COLO668 (cell line): Measurements from ENCODE around the gene YWHAE.
A peak's percentile ranks its signal among the peaks of the same experiment; 100 is the strongest.
"Not testable (repeated sequence)": the region's sequence is repeated elsewhere in the genome, so short reads cannot be mapped to it uniquely, and the experiment has no call there.

Source experiments
- DNase-seq: peaks from one replicate; lab custom pipeline; 2025; ENCODE audit not compliant: unreplicated experiment; lab: John Stamatoyannopoulos, UW

The YWHAE gene

DNA sequence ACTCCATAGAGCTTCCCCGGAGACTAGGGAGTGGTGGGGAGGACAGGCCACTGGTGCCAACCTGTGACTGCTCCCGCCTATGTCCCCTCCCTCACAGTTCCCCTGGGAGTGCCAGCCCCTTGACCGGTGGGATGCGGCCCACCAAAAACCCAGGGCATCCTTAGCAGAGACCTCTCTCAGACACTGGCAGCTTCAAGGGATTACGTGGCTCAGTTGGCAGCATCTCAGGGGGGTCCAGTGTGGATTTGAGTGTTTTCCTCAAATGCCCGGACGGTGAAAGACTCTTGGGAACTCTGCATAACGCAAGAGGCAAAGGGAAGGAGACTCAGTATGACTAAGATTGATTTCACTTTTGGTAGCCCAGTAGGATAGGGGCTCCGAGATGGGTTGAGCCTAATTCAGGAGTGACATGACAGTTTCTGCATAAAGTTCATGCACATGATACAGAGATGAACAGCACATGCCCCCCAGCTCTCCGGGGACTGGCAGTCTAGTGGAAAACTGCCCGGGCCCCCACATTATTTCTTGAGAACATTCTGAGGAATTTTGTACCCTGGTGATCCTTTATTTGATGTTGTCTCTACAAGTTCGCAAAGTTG, 70.2 kb downstream of the YWHAE start:
- no peak for DNase-seq

DNA sequence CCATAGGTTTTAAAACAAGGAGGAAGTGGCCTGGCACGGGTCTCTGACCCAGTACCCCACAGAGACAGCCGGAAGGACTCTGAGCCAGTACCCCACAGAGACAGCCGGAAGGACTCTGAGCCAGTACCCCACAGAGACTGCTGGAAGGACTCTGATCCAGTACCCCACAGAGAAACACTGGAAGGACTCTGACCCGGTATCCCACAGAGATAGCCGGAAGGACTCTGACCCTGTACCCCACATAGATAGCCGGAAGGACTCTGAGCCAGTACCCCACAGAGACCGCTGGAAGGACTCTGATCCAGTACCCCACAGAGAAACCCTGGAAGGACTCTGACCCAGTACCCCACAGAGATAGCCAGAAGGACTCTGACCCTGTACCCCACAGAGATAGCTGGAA, 71.6 kb downstream of the YWHAE start:
- no peak for DNase-seq

DNA sequence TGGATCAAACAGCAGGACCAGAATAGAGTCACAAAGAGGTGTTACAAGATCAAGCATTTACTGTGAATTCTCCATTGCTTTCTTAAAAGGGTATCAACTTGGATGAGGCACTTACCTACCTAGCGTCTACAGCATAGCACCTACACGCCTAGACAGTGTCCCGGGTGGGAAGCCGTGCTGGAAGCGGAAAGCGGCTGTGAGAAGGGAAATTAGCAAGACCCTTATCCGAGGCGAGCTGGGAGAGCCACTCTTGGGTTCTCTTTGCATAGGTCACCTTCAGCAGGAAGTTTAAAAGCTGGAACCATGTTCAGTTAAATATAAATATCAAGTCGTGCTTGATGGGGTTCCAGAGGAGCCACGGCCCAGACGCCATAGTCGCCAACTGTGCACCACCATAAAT, 74.3 kb downstream of the YWHAE start:
- DNase-seq, result no peak

DNA sequence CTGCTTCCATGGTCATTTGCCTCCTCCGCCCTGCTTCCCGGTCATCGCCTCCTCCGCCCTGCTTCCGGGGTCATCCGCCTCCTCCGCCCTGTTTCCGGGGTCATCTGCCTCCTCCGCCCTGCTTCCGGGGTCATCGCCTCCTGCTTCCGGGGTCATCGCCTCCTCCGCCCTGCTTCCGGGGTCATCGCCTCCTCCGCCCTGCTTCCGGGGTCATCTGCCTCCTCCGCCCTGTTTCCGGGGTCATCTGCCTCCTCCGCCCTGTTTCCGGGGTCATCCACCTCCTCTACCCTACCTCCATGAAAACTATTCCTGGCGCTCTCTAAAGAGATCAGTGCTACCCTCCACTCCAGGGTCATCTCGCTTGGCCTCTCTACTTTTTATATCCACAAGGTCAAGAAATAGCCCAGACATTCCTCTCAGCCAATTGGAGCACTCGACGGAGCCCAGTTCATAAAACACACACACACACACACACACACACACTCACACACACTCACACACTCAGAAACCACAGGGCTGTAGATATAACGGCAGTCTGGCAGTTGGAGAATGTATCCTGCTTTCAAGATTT, 75.7 kb downstream of the YWHAE start:
- DNase-seq, result no peak

DNA sequence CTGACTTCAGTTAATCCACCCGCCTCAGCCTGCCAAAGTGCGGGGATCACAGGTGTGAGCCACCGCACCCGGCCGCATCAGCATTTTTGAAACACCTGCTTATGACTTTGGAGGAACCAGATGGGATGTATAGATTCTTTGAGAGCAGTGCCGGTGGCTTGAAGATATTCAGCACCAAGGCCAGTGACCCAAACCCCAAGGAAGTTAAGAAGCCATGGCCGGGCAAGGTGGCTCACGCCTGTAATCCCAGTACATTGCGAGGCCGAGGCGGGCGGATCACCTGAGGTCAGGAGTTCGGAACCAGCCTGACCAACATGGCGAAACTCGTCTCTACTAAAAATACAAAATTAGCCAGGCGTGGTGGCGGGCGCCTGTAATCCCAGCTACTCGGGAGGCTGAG, 76.7 kb downstream of the YWHAE start:
- DNase-seq, result no peak

DNA sequence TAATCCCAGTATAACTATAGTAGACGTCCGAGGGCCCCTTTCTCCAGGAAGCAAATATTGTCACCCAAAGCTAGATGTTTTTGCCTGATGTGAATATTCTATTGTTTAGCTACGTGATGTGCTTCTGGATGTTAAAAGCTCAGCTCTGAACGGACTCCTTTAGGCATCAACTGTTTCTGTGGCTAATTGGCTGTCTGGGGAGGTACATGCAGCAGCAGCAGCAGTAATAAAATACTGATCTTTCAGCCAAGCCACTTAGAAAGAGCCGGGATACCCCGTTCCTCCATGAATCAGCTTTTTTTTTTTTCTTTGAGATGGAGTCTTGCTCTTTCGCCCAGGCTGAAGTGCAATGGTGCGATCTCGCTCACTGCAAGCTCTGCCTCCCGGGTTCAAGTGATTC, 77.5 kb downstream of the YWHAE start:
- DNase-seq, result no peak

DNA sequence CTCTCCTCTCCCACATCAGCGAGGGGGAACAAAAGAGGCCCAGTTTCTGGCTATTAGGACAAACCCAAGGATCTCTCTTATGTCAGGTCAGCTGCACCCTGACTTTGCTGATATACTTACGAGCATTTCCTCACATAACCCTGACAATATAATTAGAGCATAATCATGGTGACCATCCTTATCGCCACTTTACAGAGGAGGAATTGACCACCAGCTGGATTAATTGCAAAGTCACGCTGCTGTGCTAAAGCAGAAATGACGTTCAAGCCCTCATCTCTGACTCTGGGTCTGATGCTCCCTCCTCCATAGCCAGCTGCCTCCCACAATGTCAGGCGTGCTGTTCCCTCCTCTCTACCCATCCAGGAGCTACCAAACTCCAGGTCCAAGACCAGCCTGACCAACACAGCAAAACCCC, 78.0 kb downstream of the YWHAE start:
- no peak for DNase-seq

DNA sequence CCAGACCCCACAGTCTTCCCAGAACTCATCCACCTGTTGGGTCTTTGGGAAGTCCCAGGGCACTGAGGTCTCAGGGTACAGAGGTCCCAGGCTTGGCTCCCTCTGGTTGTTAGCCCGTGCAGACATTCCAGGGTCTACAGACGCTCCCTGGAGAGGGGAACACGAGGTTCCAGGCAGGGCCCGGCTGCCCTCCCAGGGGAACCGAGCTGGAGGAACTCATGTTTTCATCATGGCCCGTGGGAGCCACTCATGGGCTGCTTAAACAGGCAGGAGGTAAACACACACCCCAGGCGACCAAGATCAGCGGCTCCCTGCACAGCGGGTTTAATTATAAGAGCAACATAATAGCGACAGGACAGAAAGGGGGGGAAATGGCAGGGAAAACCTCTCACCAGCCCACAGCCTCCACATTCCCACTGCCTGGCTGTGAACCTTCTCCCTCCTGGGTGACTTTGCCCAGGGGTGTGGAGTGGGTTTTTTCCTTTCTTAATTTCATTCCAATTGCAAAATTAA, 84.1 kb downstream of the YWHAE start:
- DNase-seq, result no peak

DNA sequence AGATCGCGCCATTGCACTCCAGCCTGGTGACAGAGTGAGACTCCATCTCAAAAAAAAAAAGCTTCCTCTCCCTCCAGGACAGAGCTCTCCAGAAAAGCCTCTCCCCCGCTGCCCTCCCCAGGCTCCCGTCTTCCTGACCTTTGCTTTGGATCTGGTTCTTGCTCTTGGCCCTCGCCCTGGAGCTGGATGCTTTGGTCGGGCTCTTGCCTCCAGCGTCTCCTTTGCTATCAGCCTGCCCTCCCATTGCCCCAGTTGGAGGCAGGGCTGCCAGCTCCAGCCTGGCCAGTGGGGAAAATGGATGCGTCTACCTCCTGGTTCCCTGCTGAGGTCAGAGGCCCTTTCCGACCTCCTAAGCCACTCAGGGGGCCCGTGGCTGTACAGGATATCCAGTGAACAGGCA, 84.6 kb downstream of the YWHAE start:
- no peak for DNase-seq

DNA sequence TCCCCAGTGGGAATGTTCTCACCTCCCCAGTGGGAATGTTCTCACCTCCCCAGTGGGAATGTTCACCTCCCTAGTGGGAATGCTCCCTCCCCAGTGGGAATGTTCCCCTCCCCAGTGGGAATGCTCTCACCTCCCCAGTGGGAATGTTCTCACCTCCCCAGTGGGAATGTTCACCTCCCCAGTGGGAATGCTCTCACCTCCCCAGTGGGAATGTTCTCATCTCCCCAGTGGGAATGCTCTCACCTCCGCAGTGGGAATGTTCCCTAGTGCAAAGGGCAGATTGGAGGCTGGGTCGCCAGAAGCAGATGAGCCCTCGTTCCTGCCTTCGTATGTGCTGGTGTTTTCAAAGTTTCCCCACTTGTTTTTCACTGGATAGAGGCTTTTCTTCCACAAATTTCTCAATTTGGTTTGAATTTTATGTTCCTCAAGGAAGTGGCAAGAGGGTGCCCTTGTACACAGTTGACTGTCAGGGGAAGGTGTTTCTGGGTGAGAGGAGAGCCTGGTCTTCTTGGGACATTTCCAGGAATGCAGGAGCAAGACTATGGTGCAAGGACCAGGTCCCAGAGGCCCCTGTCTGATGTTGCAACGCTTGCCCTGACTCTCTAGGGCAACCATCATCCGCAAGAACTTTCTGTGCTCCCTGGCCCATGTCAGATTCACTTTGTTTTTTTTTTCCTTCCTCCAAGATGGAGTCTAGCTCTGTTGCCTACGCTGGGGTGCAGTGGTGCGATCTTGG, 86.6 kb downstream of the YWHAE start:
- no peak for DNase-seq

DNA sequence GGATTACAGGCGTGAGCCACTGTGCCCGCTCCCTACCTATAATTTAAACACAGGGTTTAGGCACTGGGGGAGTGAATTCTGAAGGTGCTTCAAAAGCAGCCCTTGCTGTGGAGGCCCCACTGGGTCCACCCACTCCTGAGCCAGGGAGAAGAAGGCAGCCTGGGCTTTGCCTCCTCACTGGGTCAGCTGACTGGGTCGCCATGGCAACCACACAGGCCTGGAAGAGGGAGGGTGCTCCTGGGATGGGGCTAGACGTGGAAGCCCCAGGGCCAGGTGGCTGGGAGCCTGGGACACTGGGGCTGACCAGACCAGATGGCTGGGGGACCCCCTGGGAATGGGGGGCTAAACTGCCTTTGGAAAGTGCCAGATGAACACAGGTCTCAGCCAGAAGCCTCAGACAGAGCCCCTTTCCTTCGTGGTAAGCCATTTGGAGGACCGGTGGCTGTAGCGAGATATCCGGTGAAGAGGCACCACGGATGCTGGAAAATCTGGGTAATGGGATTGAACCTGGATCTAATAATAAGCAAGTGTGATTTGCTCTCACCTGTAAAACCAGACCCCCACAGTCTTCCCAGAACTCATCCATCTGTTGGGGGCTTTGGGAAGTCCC, 87.7 kb downstream of the YWHAE start:
- DNase-seq, result peak; percentile 19

DNA sequence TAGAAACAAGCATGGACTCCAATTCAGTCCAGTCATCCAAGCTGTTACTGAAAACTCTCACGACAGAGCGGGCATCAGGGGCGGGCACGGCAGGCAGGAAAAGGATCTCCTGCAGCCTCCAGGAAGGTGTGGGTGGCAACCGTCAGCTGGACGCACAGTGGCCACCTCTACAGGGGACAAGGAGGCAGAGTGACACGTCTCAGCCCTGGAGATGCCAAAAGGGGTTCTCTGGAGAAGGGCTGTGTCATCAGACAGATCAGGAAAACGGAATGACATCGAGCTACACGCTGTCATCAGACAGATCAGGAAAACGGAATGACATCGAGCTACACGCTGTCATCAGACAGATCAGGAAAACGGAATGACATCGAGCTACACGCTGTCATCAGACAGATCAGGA, 92.2 kb downstream of the YWHAE start:
- DNase-seq, result not testable (repeated sequence)

DNA sequence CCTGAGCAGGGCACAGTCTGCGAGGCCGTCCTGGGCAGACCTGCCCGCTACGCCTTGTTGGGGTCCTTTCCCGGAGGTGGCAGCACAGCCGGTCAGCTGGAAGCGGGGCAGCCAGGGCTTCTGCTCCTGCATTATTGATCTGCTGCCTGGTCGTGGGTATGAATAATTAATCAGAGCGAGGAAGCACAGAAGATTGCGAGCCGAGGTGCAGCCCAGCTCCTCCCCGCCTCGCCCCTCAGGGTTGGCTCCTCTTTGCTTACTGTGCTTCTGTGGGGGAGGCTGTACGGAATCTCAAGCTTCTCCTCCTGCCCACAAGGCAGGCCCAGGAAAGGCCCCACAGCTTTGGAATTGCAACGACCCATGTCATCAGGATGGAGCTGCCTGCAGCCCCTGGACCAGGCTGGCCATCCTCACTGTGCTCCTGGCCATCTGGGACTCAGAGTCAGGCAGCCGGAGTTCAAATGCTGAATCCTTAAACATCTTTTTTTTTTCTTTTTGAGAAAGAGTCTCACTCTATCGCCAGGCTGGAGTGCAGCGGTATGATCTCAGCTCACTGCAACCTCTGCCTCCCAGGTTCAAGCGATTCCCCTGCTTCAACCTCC, 95.0 kb downstream of the YWHAE start:
- DNase-seq, result no peak

DNA sequence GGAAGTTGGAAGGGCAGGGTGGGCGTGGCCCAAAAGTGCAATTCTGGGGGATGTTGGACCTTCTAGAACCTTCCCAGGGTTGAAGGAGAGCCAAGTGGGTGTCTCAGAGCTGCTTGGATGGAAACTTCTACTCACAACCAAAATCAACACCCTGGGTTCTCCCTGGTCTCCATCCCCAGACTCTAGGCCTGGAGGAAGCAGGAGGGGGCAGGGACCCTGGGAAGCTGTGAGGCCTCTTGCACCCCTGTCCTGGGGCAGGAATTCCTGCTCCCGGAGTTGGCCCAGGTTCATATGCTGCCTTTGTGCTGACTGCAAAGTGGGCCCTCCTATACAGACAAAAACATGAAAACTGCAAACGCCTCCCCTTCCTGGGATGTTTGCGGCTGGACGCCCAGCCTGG, 95.5 kb downstream of the YWHAE start:
- DNase-seq, result no peak

DNA sequence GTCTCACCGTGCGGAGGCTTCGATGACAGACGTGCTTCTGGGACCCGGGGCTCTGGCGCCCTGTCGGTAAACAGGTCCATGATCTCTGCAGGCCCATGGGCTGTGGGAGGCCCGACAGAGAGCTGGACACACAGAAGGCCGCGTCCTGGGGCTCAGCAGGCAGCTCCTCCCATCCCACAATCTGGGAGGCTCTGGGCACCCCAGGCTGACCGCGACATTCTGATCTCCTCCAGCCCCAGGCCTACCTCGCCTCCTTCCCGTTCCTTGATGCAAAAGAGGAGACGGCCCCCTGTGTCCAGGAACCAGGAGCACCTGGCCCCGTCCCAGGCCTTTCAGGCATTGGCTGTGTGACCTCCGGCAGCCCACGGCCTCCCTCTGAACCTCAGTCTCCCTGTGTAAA, 97.3 kb downstream of the YWHAE start:
- no peak for DNase-seq

DNA sequence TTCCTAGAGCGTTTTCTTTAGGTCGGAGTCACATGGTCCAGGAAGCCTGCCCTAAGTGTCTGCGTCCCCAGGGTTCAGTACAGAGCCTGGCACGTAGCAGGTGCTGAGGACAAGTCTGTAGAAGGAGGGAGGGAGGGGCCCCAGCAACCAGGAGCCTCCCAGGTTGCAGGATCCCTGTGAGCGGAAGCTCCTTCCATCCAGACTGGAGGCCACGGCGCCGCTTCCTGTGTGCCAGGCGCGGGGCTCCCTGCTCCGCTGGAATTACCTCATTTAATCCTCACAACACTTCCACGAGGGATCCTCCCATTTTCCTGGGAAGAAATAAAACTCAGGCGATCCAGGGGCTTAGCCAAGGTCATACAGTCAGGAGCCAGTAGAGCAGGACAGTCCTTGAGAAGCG, 98.5 kb downstream of the YWHAE start:
- no peak for DNase-seq

DNA sequence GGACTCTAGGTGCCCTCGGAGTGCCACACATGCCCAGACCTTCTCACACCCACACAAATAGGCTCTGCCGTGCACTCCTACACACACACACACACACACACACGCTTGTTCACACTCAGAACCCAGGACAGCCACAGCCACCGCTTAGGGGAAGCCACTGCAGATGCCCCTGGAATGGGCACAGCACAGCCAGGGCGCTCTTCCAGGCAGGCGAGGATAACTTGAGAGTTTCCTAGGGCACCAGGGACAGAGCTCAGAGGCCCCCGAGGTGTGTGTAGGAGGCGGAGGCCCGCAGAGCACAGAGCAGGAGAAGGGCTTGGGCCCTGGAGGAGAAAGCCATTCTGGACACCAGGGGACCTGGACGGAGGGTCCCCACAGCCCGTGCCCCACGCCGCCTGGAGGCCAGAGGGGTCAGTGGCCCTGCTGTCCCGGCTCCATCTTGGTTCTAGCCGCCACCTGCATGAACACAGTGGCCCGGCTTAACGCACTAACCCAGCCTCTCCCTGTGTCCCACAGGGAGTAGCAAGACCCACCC, 99.6 kb downstream of the YWHAE start:
- no peak for DNase-seq

DNA sequence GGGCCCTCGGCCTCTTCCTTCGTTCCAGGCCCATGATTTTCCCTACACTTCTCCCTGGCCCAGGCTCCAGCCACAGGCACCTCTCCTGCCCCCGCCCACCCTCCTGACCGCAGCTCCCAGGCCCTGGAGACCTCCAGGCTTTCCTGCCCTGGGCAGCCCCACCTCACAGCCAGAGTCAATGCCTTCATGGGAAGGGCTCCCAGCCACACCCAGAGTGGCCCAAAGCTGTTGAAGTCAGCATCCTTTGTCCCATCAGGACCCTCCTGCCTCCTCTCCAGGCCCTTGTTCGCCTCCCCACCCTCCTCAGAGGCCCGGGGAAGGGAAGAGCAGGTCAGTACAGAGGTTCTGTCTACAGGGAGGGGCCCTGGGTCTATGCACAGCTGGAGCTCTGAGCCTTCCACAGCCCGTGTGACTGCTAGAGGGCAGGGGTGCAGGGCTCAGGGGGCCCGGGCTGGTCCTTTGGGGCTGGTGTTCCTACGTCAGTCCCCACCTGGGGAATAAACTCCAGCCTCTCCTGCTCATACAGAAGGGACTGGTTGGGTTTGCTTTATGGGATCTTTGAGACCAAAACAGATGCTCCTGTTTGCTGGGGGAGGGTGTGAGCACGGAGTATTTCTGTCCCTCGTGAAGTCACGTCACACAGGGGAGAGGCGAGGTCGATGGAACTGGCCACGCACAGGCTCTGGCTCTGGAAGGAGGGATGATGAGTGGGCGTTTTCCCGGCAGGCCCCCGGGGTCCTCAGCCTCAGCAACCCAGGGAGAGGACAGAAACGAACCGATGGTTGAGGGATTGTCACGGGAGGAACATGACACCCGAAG, 100.3 kb downstream of the YWHAE start:
- DNase-seq, result no peak

DNA sequence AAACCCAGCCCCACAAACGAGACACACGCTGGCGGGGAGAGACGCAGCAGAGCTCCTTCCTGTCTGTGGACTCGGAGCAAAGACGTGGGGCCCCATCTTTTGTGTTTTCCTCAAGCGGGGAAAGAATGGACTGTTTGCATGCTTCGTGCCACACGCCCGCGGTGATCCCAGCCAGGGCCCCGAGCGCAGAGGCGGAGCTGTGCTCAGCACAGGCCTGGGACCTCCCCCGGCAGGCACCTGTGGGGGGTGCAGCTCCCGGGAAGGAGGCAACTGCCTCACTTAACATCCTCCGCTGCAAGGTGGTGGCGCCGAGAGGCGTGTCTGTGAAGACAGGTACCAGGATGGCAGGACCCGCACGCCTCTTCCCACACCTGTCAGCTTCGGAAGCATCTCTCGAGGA, 101.4 kb downstream of the YWHAE start:
- no peak for DNase-seq
